Panc1 (cell line): ENCODE results near the gene LRRC18.

Experiments
- CTCF ChIP-seq: fragments of 450-650 bp; IDR thresholded peaks from 2 replicates; pipeline ENCODE4 v1.5.1; 2017; ENCODE audit warnings: mild to moderate bottlenecking
- POLR2AphosphoS5 ChIP-seq: IDR thresholded peaks from 2 replicates; pipeline ENCODE4 v1.6.1; 2012; ENCODE audit warnings: mild to moderate bottlenecking, low read depth, low read length, moderate library complexity
- REST ChIP-seq, 2 experiments: IDR thresholded peaks; 2 replicates each; pipeline ENCODE4 v1.6.1; 2011 to 2012; ENCODE audit warnings: low read depth in 2 of 2, control low read depth in 1 of 2, low read length in 1 of 2, mild to moderate bottlenecking in 1 of 2, moderate library complexity in 1 of 2; ENCODE audit not compliant: insufficient read depth in 1 of 2
- SIN3A ChIP-seq: IDR thresholded peaks from 2 replicates; pipeline ENCODE4 v1.6.1; 2012; ENCODE audit warnings: low read depth, mild to moderate bottlenecking, low read length, moderate library complexity, borderline replicate concordance; ENCODE audit not compliant: insufficient read depth
- TCF7L2 ChIP-seq: IDR thresholded peaks from 2 replicates; pipeline ENCODE4 v1.6.1; 2011; ENCODE audit warnings: mild to moderate bottlenecking, low read depth, low read length, inconsistent platforms

GRCh38 chr10:48905311-48905710, 34.3 kb downstream of the LRRC18 start:
- TF ChIP-seq CTCF (no peak), POLR2AphosphoS5 (no peak), REST (IDR thresholded peaks at IDR 0.05; ENCODE audit: insufficient read depth in 1 of 2, low read depth in 2 of 2, low read length in 1 of 2) (no peak), SIN3A (no peak), TCF7L2 (no peak)
